C4-2B (cell line): ENCODE data around the gene NUDCD2.

Source experiments
- CTCF ChIP-seq: fragments of 450-650 bp; conservative IDR thresholded peaks from 2 replicates; pipeline ENCODE4 v1.5.1; 2017; ENCODE audit warnings: mild to moderate bottlenecking
- ZFX ChIP-seq: fragments of 450-650 bp; IDR thresholded peaks from 2 replicates; pipeline ENCODE4 v1.6.1; 2017

- TF ChIP-seq CTCF (peak; percentile 43), ZFX (no peak)
These were observed 46.2 kb upstream of the NUDCD2 start for GRCh38 chr5:163506095-163506457.
